ENCODE data around the gene RMI2.

RMI2 gene

DNA sequence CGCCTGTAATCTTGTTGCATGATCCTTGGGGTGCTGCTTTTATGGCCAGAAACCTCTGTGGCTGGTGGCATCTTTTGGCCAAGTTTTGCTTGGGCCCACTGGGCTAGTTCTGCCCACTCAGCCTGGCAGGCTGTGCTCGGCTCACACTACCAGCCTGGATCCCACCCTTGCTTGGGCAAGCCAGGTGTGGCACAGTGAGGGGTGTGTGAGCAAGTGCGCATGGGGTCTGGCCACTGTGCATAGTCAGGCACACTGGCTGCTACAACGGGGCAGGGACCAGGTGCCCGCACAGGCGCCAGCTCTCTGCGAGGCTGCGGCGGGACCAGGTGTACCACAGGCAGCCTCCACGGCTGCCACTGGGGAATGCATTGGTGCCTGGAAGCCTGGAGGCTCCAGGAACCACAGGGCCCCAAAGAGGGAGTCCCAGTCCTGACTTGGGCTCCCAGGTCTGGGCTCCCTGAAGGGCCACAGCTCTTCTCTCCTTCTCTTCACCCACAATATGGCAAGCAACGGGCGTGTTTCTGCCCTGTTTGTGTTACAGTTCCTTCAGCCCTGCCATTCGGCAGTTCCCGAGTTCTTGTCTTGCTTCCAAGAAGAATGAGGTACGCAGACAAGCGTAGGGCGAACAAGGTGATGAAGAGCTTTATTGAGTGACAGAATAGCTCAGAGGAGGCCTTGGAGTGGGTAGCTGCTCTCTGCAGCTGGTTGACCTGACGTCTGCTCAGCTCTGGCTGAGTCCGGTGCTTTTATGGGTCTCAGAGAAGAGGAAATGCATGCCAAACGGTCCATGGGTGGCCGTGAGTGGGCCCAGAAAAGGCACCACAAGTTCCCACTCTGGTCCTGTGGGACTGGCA lies 37.4 kb upstream of the RMI2 start:
- TF ChIP-seq, protein P1, sequence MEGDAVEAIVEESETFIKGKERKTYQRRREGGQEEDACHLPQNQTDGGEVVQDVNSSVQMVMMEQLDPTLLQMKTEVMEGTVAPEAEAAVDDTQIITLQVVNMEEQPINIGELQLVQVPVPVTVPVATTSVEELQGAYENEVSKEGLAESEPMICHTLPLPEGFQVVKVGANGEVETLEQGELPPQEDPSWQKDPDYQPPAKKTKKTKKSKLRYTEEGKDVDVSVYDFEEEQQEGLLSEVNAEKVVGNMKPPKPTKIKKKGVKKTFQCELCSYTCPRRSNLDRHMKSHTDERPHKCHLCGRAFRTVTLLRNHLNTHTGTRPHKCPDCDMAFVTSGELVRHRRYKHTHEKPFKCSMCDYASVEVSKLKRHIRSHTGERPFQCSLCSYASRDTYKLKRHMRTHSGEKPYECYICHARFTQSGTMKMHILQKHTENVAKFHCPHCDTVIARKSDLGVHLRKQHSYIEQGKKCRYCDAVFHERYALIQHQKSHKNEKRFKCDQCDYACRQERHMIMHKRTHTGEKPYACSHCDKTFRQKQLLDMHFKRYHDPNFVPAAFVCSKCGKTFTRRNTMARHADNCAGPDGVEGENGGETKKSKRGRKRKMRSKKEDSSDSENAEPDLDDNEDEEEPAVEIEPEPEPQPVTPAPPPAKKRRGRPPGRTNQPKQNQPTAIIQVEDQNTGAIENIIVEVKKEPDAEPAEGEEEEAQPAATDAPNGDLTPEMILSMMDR (IDR thresholded peaks at IDR 0.05): no peak

DNA sequence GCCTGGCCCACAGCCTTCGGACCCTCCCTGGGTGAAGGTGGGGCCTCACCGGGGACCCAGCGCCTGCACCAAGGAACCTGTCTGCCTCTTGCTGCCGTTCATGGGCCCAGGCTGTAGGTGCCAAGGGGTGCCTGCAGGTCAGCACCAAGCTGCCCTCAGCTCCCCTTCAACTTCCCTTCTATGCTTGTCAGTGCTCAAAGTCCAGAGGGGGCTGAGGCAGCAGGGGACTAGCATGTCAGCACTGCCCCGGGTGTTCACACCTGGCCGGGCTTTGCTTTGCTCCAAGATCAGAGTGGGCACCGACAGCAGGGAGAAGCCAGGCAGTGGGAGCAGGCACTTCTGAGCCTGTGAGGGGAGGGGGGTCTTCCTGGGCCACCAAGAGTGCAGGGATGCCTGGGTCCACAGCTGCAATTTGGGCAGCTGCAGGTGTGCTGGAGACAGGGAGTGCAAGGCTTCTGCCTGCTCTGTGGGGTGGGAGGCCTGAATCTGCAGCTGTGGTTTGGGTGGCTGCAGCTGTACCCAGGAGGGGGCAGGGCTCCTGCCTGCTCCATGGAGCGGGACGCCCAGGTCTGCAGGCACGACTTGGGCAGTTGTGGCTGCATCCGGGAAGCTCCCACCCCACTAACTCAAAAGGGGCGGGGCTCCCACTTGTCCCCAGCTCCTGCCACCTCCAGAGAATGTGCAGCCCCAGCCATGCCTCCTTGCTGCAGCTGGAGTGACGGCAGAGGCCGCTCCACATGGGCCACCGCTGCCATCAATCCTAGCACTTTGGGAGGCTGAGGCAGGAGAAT lies 36.6 kb upstream of the RMI2 start:
- TF ChIP-seq, protein P1 (IDR thresholded peaks at IDR 0.05): no peak

DNA sequence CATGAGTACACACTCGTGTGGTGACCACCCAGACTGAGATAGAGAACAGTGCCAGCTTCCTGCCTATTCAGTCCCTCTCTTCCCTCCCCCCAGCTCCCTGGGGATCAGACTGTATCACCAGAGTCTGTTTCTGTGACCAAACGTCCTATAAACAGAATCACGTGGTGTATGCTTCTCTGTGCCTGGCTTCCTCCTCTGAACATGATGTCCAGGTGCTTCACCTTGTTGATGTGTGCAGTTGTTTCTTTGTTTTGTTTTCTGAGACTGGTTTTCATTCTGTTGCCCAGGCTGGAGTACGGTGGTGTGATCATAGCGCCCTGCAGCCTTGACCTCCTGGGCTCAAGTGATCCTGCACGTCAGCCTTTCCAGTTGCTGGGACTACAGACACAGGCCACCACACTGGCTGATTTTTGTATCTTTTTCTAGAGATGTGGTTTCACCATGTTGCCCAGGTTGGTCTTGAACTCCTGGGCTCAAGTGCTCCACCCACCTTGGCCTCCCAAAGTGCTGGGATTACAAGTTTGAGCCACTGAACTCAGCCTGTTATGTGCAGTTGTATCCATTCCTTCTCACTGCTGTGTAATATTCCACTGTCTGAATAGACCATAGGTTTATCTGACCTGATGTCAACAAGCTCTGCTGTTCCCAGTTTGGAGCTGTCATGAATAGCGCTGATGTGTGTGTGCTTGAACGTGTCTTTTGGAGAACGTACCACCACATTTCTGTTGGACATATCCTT lies 35.2 kb upstream of the RMI2 start:
- TF ChIP-seq, protein P1 (IDR thresholded peaks at IDR 0.05): no peak

DNA sequence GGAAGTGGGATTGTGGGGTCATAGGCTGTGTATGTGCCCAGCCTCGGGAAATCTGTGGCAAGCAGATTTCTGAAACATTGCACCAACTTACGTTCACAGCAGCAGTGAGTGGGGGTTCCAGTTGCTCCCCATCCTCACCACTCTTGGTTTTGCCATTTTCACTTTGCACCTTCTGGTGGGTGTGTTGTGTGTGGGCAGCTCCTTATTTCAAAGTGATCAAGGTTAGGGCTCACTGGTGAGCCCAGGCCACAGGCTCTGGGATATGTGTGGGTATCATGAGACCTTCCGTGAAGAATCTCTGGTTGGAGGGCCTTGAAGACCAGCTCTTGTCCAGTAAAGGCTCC lies 34.7 kb upstream of the RMI2 start:
- TF ChIP-seq, protein P1 (IDR thresholded peaks at IDR 0.05): no peak

DNA sequence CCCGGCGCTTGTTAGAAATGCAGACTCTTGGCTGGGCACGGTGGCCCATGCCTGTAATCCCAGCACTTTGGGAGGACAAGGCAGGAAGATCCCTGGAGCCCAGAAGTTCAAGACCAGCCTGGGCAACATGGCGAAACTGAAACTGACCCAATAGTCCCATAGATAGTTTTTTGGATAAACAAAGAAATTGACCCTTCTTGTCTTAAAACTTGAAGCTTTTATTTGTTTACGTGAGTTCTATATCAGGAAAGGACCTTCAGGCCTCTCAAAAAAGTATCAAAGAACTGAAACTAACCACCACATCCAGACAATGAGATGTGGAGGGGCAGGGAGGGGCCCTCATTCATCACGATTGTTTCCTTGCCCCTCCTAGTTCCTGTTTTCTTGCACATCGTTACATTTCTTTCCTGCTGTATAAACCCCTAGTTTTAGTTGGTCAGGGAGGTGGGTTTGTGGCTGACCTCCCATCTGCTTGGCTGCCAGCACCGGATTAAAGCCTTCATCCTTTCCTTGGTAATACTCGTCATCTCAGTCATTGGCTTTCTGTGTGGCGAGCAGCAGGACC lies 34.2 kb upstream of the RMI2 start:
- TF ChIP-seq, protein P1 (IDR thresholded peaks at IDR 0.05): no peak

DNA sequence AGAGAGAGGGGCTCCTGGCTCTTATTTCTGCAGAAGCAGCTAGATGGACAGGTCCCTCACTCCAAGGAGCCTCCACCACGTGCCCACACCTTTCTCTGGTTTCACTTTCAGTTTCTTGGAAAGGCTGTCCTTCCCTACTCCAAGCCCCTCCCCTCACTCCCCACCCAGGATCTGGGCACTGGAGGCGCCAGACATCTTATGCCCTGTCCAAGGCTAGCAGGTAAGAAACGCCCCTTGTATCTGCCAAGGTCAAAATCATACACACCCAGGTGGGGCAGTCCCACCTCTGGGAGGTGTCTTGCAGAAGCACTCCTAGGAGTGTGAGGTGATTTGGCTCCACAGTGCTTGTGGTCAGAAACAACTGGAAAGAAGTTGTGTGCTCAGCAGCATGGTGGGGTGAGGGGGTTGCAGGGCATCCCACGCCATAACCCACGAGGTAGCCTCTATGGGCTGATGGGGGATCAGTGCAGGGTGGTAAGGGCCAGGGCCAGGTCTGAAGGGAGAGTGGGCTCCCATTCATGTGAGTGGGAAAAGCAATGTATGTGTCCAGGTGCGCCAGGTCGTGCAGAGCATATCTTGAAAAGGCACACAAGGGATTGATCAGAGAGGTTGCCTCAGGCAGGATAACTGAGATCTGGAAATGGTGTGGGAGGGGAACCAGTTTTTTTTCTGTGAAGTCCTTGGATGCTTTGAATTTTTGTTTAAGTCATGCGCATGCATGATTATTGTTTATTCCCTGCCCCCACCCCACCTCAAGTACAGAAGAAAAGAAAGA lies 32.4 kb upstream of the RMI2 start:
- TF ChIP-seq, protein P1 (IDR thresholded peaks at IDR 0.05): no peak

Data from LNCAP (cell line).